ENCODE data around the gene PIP4K2A.

DNA sequence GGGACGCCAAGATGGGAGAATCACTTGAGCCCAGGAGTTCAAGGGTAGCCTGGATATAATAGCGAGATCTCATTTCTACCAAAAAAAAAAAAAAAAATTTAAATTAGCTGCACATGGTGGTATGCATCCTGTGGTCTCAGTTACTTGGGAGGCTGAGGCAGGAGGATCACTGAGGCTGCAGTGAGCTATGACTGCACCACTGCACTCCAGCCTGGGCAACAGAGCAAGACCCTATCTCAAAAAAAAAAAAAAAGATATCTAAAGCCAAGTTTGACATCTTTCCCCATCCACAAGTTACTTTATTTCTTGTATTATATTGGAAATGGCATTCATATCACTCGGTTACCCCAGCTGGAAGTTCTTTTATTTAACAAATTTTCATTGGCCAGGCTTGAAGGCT lies 3.4 kb upstream of the PIP4K2A start:
- TF ChIP-seq, protein P1, sequence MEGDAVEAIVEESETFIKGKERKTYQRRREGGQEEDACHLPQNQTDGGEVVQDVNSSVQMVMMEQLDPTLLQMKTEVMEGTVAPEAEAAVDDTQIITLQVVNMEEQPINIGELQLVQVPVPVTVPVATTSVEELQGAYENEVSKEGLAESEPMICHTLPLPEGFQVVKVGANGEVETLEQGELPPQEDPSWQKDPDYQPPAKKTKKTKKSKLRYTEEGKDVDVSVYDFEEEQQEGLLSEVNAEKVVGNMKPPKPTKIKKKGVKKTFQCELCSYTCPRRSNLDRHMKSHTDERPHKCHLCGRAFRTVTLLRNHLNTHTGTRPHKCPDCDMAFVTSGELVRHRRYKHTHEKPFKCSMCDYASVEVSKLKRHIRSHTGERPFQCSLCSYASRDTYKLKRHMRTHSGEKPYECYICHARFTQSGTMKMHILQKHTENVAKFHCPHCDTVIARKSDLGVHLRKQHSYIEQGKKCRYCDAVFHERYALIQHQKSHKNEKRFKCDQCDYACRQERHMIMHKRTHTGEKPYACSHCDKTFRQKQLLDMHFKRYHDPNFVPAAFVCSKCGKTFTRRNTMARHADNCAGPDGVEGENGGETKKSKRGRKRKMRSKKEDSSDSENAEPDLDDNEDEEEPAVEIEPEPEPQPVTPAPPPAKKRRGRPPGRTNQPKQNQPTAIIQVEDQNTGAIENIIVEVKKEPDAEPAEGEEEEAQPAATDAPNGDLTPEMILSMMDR (IDR thresholded peaks at IDR 0.05), result no peak
- TF ChIP-seq POLR2A (IDR thresholded peaks at IDR 0.05) (no peak), POLR2AphosphoS5 (IDR thresholded peaks at IDR 0.05) (no peak)

Measured in prostate gland (tissue), 2 donors.